Measurements from ENCODE around the gene MRNIP. TPM values are rescaled to one million over a fixed set of nuclear protein-coding genes. Genes with fewer than 3 reads are reported as not detected.

Gene MRNIP
- total RNA-seq, 4 donors from 2014 or later = 13.7 to 44.9 (median 26.5) TPM

- TF ChIP-seq, protein P1, sequence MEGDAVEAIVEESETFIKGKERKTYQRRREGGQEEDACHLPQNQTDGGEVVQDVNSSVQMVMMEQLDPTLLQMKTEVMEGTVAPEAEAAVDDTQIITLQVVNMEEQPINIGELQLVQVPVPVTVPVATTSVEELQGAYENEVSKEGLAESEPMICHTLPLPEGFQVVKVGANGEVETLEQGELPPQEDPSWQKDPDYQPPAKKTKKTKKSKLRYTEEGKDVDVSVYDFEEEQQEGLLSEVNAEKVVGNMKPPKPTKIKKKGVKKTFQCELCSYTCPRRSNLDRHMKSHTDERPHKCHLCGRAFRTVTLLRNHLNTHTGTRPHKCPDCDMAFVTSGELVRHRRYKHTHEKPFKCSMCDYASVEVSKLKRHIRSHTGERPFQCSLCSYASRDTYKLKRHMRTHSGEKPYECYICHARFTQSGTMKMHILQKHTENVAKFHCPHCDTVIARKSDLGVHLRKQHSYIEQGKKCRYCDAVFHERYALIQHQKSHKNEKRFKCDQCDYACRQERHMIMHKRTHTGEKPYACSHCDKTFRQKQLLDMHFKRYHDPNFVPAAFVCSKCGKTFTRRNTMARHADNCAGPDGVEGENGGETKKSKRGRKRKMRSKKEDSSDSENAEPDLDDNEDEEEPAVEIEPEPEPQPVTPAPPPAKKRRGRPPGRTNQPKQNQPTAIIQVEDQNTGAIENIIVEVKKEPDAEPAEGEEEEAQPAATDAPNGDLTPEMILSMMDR (IDR thresholded peaks at IDR 0.05) = no peak
- TF ChIP-seq POLR2A (IDR thresholded peaks at IDR 0.05) = no peak
- 88% methylated on average over 8 of the region's 8 CpGs for WGBS, 2 donors
- intact Hi-C loops (cut with DNase I; ENCODE audit: low total_unique reads) = loop anchor here (10.0 kb wide), 1 partner anchor 100 kb away; the partner anchor contains the start of gene MGAT4B
- no peak for DNase-seq (ENCODE audit: low spot score in 2 of 2)
- H3K4me3 ChIP-seq (ENCODE audit: low read depth, poor library complexity, severe bottlenecking) = no peak overlapping the region
Observed at GRCh38 chr5:179905161-179905560, 46.5 kb upstream of the MRNIP start.

- no peak for TF ChIP-seq POLR2A (IDR thresholded peaks at IDR 0.05)
- TF ChIP-seq, protein P1 (IDR thresholded peaks at IDR 0.05) = no peak
- DNase-seq (ENCODE audit: low spot score in 2 of 2) = no peak
- intact Hi-C loops (cut with DNase I; ENCODE audit: low total_unique reads) = loop anchor here (10.0 kb wide), 1 partner anchor 100 kb away; the partner anchor contains the start of gene MGAT4B
- H3K4me3 ChIP-seq (ENCODE audit: low read depth, poor library complexity, severe bottlenecking) = no peak overlapping the region
- 96 to 98% methylated on average over 25 of the region's 25 CpGs for WGBS, 2 donors
Observed at GRCh38 chr5:179904463-179905160, 46.0 kb upstream of the MRNIP start.

GRCh38 chr5:179902763-179903158 lies 44.1 kb upstream of the MRNIP start:
- no peak overlapping the region for H3K4me3 ChIP-seq (ENCODE audit: low read depth, poor library complexity, severe bottlenecking)
- DNase-seq (ENCODE audit: low spot score in 2 of 2) = no peak
- no peak for TF ChIP-seq POLR2A (IDR thresholded peaks at IDR 0.05)
- TF ChIP-seq, protein P1 (IDR thresholded peaks at IDR 0.05) = no peak
- intact Hi-C loops (cut with DNase I; ENCODE audit: low total_unique reads) = loop anchor here (10.0 kb wide), 1 partner anchor 98 kb away; the partner anchor contains the start of gene MGAT4B
- WGBS, 2 donors = 94 to 98% methylated on average over 7 of the region's 7 CpGs

- TF ChIP-seq, protein P1 (IDR thresholded peaks at IDR 0.05) = no peak
- no peak for TF ChIP-seq POLR2A (IDR thresholded peaks at IDR 0.05)
- WGBS, 2 donors = 78 to 85% methylated on average over 15 of the region's 15 CpGs
- no peak overlapping the region for H3K4me3 ChIP-seq (ENCODE audit: low read depth, poor library complexity, severe bottlenecking)
- intact Hi-C loops (cut with DNase I; ENCODE audit: low total_unique reads) = loop anchor here (10.0 kb wide), 1 partner anchor 97 kb away; the partner anchor contains the start of gene MGAT4B
- DNase-seq (ENCODE audit: low spot score in 2 of 2) = no peak
Observed at GRCh38 chr5:179901915-179902762, 43.5 kb upstream of the MRNIP start.

GRCh38 chr5:179901462-179901861 lies 42.8 kb upstream of the MRNIP start:
- WGBS, 2 donors = 92 to 97% methylated on average over 6 of the region's 6 CpGs
- DNase-seq (ENCODE audit: low spot score in 2 of 2) = no peak
- TF ChIP-seq POLR2A (IDR thresholded peaks at IDR 0.05) = no peak
- TF ChIP-seq, protein P1 (IDR thresholded peaks at IDR 0.05) = no peak
- intact Hi-C loops (cut with DNase I; ENCODE audit: low total_unique reads) = loop anchor here (10.0 kb wide), 1 partner anchor 97 kb away; the partner anchor contains the start of gene MGAT4B
- H3K4me3 ChIP-seq (ENCODE audit: low read depth, poor library complexity, severe bottlenecking) = no peak overlapping the region

Measured in lower leg skin (tissue), 4 donors.